Measurements from ENCODE around the gene CLDN9. TPM values are rescaled to one million over a fixed set of nuclear protein-coding genes. Genes with fewer than 3 reads are reported as not detected.

Gene CLDN9
- total RNA-seq, 1 donor from 2014 or later, result 0.39 TPM

DNA sequence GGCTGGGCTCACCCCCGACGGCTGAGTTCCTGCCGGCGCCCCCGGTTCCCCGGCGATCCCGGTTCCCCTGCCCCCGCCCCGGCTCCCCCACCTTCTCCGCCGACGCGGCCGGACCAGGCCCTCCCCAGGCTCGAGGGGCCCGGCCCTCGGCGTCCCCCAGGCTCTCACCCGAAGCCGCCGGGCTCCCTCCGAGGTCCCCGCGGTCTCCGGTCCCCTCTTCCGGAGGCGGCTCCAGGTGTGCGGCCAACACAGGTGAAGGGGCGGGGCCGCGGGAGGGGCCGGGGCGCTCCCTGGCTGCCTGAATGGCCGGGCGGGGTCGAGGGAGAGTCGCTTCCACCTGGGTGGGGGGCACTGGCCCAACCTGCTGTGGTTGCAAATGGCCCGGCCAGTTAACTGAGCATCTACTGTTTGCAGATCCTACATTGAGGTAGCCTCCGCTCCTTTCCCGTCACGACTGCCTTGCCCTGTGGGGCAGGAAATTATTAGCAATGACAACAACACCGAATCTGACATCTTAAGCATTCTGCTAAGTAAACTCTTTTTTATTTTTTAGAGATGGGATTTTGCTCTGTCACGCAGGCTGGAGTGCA, 24.1 kb downstream of the CLDN9 start, which contains the start of gene BICDL2:
Gene BICDL2 (minus strand): TSS at position 219 of the 590 bp plus-strand sequence. CDS start 1,448 bp downstream, outside the sequence.
- Mint-ChIP-seq H3K4me3 (ENCODE audit: unreplicated experiment) (no peak within 1 kb of the TSS), H3K9me3 (ENCODE audit: unreplicated experiment) (no peaks in the 10 kb centered on the region), H3K36me3 (ENCODE audit: unreplicated experiment) (no peaks in the 10 kb centered on the region), H3K4me1 (ENCODE audit: low read depth, unreplicated experiment) (peaks cover 5% of the 10 kb centered on the region), H3K27me3 (ENCODE audit: unreplicated experiment) (peaks cover 19% of the 10 kb centered on the region), H3K27ac (ENCODE audit: unreplicated experiment) (no peak within 1 kb of the TSS)
- TF ChIP-seq, protein P1, sequence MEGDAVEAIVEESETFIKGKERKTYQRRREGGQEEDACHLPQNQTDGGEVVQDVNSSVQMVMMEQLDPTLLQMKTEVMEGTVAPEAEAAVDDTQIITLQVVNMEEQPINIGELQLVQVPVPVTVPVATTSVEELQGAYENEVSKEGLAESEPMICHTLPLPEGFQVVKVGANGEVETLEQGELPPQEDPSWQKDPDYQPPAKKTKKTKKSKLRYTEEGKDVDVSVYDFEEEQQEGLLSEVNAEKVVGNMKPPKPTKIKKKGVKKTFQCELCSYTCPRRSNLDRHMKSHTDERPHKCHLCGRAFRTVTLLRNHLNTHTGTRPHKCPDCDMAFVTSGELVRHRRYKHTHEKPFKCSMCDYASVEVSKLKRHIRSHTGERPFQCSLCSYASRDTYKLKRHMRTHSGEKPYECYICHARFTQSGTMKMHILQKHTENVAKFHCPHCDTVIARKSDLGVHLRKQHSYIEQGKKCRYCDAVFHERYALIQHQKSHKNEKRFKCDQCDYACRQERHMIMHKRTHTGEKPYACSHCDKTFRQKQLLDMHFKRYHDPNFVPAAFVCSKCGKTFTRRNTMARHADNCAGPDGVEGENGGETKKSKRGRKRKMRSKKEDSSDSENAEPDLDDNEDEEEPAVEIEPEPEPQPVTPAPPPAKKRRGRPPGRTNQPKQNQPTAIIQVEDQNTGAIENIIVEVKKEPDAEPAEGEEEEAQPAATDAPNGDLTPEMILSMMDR (IDR thresholded peaks at IDR 0.05; ENCODE audit: partially characterized antibody, unreplicated experiment), result no peak
- DNase-seq, result no peak

DNA sequence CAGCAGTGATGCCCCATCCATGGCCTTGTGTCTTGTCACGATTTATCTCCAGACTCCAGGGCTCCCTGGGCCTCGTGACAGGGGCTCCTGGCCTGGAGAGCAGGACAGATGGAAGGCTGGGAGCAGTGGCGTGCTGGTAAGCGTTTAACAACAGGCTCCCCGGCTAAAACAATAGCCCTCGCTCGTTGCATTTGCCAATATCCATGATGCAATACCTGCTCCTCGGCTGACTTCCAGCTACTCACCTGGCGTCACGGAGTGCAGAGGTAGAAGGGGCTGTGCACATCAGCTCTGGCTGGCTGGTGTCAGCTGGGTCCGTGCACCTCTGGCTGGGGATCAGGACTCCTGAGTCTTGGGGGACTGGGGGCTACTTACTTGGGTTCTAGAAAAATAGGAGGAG, 25.5 kb downstream of the CLDN9 start:
- Mint-ChIP-seq H3K27me3 (ENCODE audit: unreplicated experiment) (peaks cover 18% of the 10 kb centered on the region), H3K36me3 (ENCODE audit: unreplicated experiment) (no peaks in the 10 kb centered on the region), H3K4me1 (ENCODE audit: low read depth, unreplicated experiment) (peaks cover 5% of the 10 kb centered on the region), H3K27ac (ENCODE audit: unreplicated experiment) (no peak overlapping the region), H3K4me3 (ENCODE audit: unreplicated experiment) (no peak overlapping the region), H3K9me3 (ENCODE audit: unreplicated experiment) (no peaks in the 10 kb centered on the region)
- TF ChIP-seq, protein P1 (IDR thresholded peaks at IDR 0.05; ENCODE audit: partially characterized antibody, unreplicated experiment), result no peak
- DNase-seq, result no peak

DNA sequence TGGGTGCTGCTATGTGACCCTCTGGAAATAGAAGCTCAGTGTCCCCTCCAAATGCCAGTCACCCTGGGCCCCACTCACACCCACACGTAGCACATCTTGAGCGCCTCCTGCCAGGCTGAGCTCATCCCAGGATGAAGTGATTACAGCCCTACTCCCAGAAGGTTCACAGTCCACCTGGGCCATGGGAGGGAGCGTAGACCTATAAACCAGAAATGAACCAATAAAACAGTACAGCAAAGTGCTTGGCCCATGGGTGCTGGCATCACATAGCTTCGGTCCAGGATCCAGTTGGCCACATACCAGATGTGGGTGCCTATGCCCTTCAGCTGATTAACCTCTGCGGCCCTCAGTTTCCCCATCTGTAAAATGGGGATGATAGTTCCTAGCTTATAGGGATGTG, 26.2 kb downstream of the CLDN9 start:
- TF ChIP-seq, protein P1 (IDR thresholded peaks at IDR 0.05; ENCODE audit: partially characterized antibody, unreplicated experiment), result no peak
- Mint-ChIP-seq H3K4me1 (ENCODE audit: low read depth, unreplicated experiment) (peaks cover 5% of the 10 kb centered on the region), H3K27ac (ENCODE audit: unreplicated experiment) (no peak overlapping the region), H3K36me3 (ENCODE audit: unreplicated experiment) (no peaks in the 10 kb centered on the region), H3K27me3 (ENCODE audit: unreplicated experiment) (peaks cover 18% of the 10 kb centered on the region), H3K9me3 (ENCODE audit: unreplicated experiment) (no peaks in the 10 kb centered on the region), H3K4me3 (ENCODE audit: unreplicated experiment) (no peak overlapping the region)
- DNase-seq, result no peak

DNA sequence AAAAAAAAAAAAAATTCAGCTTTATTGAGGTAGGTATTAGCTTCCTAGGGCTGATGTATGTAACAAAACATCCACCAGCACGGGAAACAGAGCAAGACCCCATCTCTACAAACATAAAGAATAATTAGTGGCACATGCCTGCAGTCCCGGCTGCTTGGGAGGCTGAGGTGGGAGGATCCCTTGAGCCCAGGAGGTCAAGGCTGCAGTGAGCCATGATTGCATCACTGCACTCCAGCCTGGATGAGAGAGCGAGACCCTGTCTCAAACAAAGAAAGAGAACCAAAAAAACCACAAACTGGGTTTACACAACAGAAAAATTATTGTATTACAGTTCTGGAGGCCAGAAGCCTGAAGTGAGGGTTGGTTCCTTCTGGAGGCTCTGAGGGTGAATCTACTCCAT, 29.7 kb downstream of the CLDN9 start:
- TF ChIP-seq, protein P1 (IDR thresholded peaks at IDR 0.05; ENCODE audit: partially characterized antibody, unreplicated experiment), result no peak
- Mint-ChIP-seq H3K36me3 (ENCODE audit: unreplicated experiment) (no peaks in the 10 kb centered on the region), H3K27ac (ENCODE audit: unreplicated experiment) (no peak overlapping the region), H3K9me3 (ENCODE audit: unreplicated experiment) (peaks cover 6% of the 10 kb centered on the region), H3K4me3 (ENCODE audit: unreplicated experiment) (no peak overlapping the region), H3K27me3 (ENCODE audit: unreplicated experiment) (peaks cover 18% of the 10 kb centered on the region), H3K4me1 (ENCODE audit: low read depth, unreplicated experiment) (no peaks in the 10 kb centered on the region)
- DNase-seq, result no peak

DNA sequence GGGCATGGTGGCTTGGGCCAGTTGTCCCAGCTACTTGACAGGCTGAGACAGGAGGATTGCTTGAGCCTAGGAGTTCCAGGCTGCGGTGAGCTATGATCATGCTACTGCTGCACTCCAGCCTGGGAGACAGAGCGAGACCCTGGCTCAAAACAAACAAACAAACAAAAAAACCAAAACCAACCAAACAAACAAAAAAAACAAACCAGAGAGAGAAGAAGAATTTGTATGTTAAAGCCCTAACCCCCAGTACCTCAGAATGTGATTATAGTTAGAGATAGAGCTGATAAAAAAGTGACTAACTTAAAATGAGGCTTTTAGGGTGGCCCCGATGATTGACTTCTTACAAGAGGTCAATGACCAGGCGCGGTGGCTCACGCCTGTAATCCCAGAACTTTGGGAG, 32.0 kb downstream of the CLDN9 start:
- peaks cover 19% of the 10 kb centered on the region for H3K27me3 Mint-ChIP-seq (ENCODE audit: unreplicated experiment)
- peak overlapping the region; percentile 80 for H3K4me3 Mint-ChIP-seq (ENCODE audit: unreplicated experiment)
- TF ChIP-seq, protein P1 (IDR thresholded peaks at IDR 0.05; ENCODE audit: partially characterized antibody, unreplicated experiment), result no peak
- peaks cover 10% of the 10 kb centered on the region for H3K9me3 Mint-ChIP-seq (ENCODE audit: unreplicated experiment)
- H3K4me1 Mint-ChIP-seq (ENCODE audit: low read depth, unreplicated experiment), result no peaks in the 10 kb centered on the region
- peaks cover 6% of the 10 kb centered on the region for H3K36me3 Mint-ChIP-seq (ENCODE audit: unreplicated experiment)
- DNase-seq, result no peak
- H3K27ac Mint-ChIP-seq (ENCODE audit: unreplicated experiment), result no peak overlapping the region

Measured in glutamatergic neuron (in vitro differentiated cells).